ENCODE measurements around the gene LINC01488. TPM values are rescaled to one million over a fixed set of nuclear protein-coding genes. Genes with fewer than 3 reads are reported as not detected.

LINC01488 gene
- total RNA-seq, 1 donor from 2014 or later, result not detected

Other genes with a start within 250 kb of the LINC01488 start
- 0.72 TPM for gene MYEOV, start 187.5 kb upstream of the LINC01488 start, total RNA-seq
- 181 TPM for gene CCND1, start 159.5 kb downstream of the LINC01488 start, total RNA-seq
- 24.5 TPM for gene LTO1, start 193.7 kb downstream of the LINC01488 start, total RNA-seq
- 362 TPM for gene FGF19, start 222.4 kb downstream of the LINC01488 start, total RNA-seq